Keratinocyte (primary cell): ENCODE measurements around the gene LMBR1.

Experiments used
- CTCF ChIP-seq, 3 experiments: IDR thresholded peaks in 1 of 3; conservative IDR thresholded peaks in 1 of 3; optimal IDR thresholded peaks in 1 of 3; 2 replicates in 2 of 3; 3 replicates in 1 of 3; pipeline versions ENCODE3 to v1.5.1; 2011; ENCODE audit warnings: low read length in 3 of 3, mild to moderate bottlenecking in 3 of 3, moderate library complexity in 2 of 3, control low read depth in 1 of 3, inconsistent platforms in 1 of 3; ENCODE audit not compliant: insufficient read depth in 2 of 3; ENCODE audit errors: extremely low read depth in 1 of 3
- EZH2 ChIP-seq: IDR thresholded peaks from one replicate; pipeline ENCODE4 v1.6.1; 2012; ENCODE audit warnings: inconsistent platforms, mild to moderate bottlenecking, low read length, moderate library complexity

- no peak for TF ChIP-seq CTCF (optimal IDR thresholded peaks at IDR 0.05 in 1 of 3, IDR thresholded peaks at IDR 0.05 in 1 of 3, conservative IDR thresholded peaks at IDR 0.05 in 1 of 3; ENCODE audit: extremely low read depth in 1 of 3, insufficient read depth in 2 of 3, low read length in 3 of 3)
- no peak for TF ChIP-seq EZH2
Measured at GRCh38 chr7:156780724-156781455, 112.1 kb downstream of the LMBR1 start.
